Activated CD4-positive, alpha-beta T cell treated with anti-CD3 and anti-CD28 coated beads, Interleukin-2, amount 50 U/mL, for 48 hours (primary cell): ENCODE results near the gene ASTN2.

Source experiments
- DNase-seq, 2 experiments: peaks; one replicate each; pipeline ENCODE4 v3.0.0-alpha.2; 2020

Gene ASTN2

GRCh38 chr9:117414220-117414905, 494 bp downstream of the ASTN2 start:
- no peak for DNase-seq

DNA sequence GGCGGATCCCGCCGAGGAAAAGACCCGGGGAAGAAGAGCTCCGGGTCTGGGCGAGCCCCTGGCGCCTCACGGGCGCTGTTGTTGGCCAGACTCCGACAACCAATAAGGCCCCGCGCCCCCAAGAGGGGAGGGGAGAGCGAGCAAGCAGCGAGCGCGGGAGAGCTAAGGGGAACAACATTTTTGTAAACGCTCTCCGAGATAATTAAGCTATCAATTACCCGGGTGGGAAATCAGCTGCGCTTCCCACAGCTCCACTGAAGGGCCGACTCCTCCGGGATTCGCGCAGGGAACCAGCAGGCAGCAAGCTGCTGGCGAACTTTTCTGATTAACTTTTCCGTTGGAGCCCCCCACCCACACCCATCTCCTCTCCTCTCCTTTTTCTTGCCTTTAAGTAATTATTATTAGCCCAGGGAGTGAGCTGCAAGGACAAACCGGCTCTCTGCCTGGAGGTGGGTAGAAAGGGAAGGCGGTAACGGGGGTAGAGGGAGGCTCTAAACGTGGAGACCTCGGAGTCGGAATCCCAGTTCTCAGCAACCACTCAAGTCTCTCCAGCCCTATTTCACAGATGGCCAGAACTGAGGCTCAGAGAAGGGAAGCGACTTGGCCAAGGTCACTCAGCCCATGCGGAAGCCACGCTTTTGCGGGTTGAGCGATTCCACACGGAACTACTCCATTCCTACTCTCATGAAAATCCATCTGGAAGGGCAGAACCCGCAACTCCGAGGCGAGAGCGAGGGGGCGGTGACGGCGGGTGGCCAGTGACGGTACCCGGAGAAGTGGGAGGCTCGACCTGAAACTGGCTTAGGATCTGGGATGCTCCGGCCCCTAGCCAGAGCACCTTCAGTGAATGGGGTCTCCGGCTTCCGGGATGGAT, 1.3 kb downstream of the ASTN2 start:
- no peak for DNase-seq

GRCh38 chr9:117412841-117413240, 2.0 kb downstream of the ASTN2 start:
- DNase-seq, result no peak

DNA sequence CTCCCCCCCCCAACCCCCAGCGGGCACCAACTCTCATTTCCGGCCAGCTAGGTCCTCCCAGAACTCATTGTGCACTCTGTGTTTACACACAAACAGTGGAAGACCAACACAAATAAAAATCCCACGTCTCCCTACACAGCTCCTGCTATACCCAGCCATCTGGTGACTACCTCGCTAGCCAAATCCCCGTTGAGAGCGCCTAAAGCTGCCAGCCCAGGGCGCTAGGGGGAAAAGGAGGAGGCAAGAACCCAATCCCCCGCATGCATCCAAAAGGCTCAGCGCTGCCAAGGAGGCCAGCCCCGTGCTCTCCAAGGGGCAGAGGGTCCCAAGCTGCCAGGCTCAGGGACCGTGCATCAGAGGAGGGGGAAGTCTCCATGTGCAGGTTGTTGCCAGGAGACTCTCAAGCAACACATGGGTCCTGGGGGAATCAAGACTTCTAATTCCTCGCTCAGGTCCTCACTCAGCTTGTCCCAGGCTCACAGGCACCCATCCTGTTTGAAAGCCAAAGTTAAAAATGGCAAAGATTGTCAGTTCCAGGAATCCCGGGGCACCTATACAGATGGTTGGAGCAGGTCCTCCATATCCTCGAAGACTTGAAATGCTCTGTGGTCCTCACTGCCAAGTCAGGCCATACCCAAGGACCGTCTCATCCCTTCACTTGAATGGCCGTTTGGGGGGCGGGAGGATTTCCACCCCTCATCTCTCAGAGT, 2.7 kb downstream of the ASTN2 start:
- no peak for DNase-seq

- DNase-seq, result peak in 1 of 2 experiments; percentile 4
Observed at GRCh38 chr9:117411547-117411946, 3.3 kb downstream of the ASTN2 start.

DNA sequence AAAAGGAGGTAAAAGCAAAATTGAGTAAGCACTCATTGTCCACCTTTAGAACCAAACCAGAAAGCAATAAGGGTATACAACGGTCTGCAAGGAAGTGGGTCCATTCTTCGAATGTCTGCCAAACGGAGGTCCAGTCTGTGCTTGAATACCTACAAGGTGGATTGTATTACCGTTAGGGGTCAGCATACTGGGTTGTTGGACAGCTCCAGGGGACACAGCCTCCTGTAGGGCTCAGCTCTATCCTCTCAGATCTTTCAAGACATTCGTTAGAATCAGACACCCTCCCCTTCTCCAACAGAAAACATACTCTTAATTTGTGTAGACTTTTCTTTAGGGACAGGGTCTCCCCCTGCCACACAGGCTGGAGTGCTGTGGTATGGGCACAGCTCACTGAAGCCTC, 5.5 kb downstream of the ASTN2 start:
- DNase-seq, result no peak

GRCh38 chr9:117407436-117408022, 7.3 kb downstream of the ASTN2 start:
- DNase-seq, result no peak

GRCh38 chr9:117405950-117406705, 8.7 kb downstream of the ASTN2 start:
- DNase-seq, result no peak

- DNase-seq, result no peak
Observed at GRCh38 chr9:117403848-117404247, 11.0 kb downstream of the ASTN2 start.

DNA sequence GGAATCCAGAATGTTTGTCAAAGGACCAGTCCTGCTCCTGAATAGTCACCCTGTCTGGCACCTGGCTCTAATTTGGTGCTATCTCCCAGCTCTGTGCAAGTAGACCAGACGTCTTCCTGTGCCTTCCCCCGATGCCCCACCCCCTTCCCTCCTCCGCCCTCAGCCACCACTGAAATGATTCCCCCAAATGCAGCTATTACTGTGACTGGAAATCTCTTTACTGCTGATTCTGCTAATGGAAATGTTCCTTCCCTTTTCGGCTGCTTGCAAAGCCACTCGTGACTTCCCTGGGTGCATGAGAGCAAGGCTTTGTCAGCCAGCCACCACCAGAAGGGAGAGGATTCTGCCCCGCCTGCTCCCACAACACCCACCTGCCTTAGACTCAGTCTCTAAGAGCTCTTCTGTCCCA, 11.4 kb downstream of the ASTN2 start:
- DNase-seq, result no peak

- DNase-seq, result no peak
Observed at GRCh38 chr9:117400171-117400570, 14.7 kb downstream of the ASTN2 start.

DNA sequence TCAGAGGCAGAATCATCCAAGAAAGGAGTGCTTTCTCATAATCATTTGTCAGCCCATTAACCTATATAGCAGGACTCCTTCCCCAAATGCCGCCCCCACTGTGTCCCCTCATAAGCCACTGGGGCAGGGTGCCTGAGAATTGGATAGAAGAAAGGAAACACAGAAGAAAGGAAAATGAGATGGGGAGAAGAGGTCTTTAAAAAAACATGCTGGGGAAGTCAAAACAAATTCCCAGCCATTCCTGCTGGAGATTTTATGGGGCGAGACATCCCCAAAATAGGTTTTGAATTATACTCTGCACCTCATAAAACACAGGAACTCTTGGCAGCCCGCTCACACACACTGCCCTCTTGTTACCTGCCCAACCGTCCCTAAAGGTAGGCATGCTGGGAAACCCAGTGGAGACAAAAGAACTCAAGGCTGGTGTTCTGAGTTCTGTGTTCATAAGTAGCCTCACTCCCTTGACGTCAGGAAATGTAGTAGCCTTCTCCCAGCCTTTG, 19.7 kb downstream of the ASTN2 start:
- no peak for DNase-seq

DNA sequence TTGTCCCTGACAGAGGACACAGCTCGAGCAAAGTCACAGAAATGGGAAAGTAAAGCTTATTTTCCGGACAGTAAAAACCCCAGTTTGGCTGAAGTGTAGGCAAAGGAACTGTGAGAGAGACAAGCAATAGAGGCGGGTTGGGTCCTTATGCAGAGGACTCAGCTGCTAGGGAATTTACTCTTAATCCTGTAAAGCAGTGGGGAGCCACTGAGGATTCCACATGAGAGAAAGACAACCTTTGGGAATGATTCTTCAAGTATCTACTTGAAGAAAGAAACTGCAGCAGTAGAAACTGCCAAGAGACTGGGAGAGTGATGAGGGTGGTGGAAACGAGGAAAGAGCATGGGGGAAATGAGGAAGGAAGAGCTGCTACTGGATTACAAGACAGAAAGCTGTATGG, 20.2 kb downstream of the ASTN2 start:
- DNase-seq, result no peak

DNA sequence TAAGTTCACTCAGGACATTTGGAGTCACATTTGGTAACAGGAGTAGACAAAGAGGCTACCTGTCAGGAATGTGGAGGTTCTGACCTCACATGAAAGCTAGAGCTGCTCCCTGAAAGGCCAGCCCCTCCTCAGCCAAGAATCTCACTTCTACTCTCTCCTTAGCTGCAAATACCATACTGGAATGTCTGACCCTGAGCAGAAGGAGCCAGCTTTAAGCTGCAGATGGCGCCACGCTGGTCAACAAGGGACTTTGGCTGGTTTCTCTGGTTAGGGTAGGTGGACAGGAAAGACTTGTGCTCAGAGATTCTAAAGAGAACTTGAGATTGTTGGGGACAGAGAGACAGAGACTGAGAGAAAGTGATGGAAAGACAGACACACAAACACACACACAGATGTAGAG, 21.9 kb downstream of the ASTN2 start:
- DNase-seq, result no peak

- no peak for DNase-seq
Observed at GRCh38 chr9:117387422-117387821, 27.4 kb downstream of the ASTN2 start.

DNA sequence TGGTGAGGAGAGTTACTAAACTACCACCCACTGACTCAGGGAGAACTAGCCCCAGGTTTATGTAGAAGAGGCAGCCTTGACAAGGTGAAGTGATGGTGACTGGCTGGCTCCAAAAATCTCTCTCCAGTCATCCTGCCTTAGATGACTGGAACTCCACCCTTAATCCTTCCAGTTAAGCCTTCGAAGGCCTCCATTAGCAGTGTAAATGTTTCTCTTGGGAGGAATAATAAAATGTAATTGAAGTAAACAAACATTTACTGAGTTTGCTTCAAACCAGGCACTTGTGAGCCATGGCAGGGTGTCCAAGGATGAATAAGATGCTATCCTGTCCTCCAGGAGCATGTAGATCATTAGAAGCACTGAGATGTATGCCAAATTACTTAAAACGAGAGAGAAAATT, 35.5 kb downstream of the ASTN2 start:
- DNase-seq, result no peak

DNA sequence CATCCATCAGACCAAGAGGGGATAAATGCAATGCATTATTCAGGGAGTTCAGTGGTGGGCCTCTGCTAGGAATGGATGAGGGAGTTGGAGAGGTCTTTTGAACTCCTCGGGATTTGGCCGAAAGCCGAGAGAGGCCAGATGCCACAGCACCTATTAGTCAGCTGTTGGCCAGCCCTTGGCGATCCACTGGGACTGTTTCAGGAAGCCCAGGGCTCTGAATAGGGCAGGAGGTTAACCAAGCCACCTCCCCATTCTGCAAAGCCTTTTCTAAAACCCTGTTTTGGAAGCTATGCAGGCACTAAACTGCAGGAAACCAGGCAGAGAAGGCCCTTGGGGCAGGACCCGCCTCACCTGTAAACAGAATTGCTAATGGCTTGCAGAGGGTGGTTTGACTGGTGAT, 37.8 kb downstream of the ASTN2 start:
- no peak for DNase-seq

DNA sequence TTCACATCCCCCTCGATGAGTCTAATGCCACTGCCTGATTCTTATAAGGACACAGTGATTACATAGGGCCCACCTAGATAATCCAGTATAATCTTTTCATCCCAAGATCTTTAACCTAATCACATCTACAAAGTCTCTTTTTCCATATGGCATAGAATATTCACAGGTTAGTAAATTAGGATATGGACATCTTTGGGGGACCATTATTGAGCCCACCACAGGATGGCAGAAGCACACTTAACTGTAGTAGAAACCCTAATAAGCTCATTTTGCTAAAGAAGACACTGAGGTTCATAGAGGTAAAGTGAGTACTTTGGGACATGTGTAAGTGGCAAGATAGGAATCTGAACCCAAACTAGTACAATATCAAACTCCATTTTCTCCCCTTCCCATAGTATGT, 38.9 kb downstream of the ASTN2 start:
- no peak for DNase-seq

GRCh38 chr9:117374076-117374725, 40.7 kb downstream of the ASTN2 start:
- DNase-seq, result no peak

DNA sequence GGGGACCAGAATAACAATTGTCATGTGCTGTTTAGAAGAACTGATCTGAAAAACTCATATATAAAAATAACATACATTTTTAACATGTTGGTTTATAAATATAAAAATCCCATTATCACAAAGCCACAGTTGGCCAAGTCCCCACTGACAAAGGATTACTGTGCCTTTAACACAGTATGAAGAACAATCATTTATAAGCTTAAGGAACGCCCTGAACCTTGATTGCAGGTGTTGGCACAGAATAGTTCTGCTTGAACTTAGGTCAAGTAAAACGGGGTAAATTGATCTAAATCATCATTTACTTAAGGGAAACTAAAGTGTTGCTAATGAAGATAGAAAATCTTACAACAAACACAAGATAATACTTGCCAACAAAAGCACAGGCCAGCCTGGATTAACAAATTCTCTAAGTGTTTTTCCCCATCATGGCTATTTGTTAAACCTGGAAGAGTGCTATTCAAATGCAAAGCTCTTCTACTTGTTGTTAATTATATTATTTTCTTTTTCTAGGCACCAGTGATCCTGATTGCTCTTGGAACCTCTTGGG, 46.1 kb downstream of the ASTN2 start:
- no peak for DNase-seq

DNA sequence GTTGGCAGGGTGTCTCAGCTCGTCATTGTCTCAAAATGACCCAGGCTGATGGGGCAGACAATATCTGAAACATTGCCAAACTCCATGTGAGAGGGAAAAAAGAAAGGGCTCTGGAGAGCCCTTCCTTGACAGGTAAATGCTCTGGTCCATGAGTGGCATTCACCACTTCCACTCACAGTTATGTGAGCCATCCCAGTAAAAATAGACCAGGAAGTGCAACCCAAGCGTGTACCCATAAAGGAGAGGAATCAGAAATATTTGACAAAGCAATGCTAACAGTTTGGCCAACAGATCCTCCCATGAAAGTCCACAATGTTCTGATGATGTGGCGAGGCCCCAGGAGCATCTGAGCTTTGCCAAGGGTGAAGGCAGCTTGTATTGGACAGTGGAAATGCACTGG, 49.4 kb downstream of the ASTN2 start:
- DNase-seq, result no peak

DNA sequence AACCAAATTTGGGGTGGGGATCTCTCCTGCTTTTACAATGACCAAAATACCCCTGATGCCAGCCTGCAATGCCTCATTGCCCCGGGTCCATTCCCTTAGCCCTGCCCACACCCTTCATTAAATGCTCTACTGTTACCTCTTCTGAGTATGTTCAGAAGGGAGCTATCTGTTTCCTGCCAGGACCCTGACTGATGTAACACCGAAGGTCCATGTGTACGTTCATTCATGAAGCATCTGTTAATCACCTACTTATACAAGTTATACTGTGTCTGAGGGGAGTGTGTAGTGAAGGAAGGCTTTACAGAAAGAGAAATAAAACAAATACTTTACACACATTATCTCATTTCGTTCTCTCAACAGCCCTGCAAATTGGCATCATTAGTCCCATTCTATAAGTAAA, 51.9 kb downstream of the ASTN2 start:
- no peak for DNase-seq
